ENCODE results near the gene CLDN16.

DNA sequence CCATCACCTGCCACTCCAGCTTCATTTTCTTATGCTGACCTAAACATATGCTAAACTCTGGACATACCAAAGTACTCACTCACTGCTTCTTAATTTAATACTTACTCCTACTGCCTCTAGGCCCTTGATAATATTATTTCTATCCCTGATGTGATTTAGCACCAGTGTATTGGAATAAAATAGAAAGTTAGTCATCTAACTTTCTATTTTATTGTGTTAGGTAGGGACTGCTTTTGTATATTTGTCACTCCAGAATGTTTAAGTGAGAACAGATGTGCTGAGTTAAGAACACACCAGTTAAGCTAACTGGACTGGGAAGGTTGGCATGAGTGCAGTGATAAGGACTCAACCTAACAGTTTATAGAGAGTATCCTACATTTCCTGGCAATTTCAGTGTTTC is 6.5 kb upstream of the CLDN16 start:
- TF ChIP-seq, protein P1, sequence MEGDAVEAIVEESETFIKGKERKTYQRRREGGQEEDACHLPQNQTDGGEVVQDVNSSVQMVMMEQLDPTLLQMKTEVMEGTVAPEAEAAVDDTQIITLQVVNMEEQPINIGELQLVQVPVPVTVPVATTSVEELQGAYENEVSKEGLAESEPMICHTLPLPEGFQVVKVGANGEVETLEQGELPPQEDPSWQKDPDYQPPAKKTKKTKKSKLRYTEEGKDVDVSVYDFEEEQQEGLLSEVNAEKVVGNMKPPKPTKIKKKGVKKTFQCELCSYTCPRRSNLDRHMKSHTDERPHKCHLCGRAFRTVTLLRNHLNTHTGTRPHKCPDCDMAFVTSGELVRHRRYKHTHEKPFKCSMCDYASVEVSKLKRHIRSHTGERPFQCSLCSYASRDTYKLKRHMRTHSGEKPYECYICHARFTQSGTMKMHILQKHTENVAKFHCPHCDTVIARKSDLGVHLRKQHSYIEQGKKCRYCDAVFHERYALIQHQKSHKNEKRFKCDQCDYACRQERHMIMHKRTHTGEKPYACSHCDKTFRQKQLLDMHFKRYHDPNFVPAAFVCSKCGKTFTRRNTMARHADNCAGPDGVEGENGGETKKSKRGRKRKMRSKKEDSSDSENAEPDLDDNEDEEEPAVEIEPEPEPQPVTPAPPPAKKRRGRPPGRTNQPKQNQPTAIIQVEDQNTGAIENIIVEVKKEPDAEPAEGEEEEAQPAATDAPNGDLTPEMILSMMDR (IDR thresholded peaks at IDR 0.05) = no peak
- TF ChIP-seq POLR2A (IDR thresholded peaks at IDR 0.05) (no peak), POLR2AphosphoS5 (IDR thresholded peaks at IDR 0.05) (no peak), EP300 (IDR thresholded peaks at IDR 0.05) (no peak)

Measured in stomach (tissue), 4 donors.